Body of pancreas (tissue), 4 donors: ENCODE results near the gene DTYMK. TPM values are rescaled to one million over a fixed set of nuclear protein-coding genes. Genes with fewer than 3 reads are reported as not detected.

Experiments used
- ATAC-seq: fragments of 150-250 bp; one replicate; pipeline ENCODE4 v1.9.1; 2016
- DNase-seq, 4 donors: peaks; one replicate each; pipeline ENCODE4 v3.0.0-alpha.2; 2019
- H3K27ac ChIP-seq, 4 donors: fragments of 200-600 bp; sonication (generic); 1 replicate in 3 of 4; 2 replicates in 1 of 4; pipeline versions ENCODE4 v1.5.1 to v1.6.1; 2016 to 2019; ENCODE audit warnings: mild to moderate bottlenecking in 1 of 4, mixed read lengths in 1 of 4, moderate library complexity in 1 of 4
- H3K27me3 ChIP-seq, 2 donors: fragments of 200-600 bp; sonication (generic); one replicate each; pipeline ENCODE4 v1.6.0; 2016; ENCODE audit warnings: mild to moderate bottlenecking in 1 of 2
- H3K36me3 ChIP-seq, 2 donors: fragments of 200-600 bp; sonication (generic); replicated peaks in 1 of 2; 2 replicates each; pipeline ENCODE4 v1.5.1; 2016; ENCODE audit warnings: low read depth in 2 of 2; ENCODE audit not compliant: insufficient read depth in 1 of 2
- H3K4me1 ChIP-seq: fragments of 200-600 bp; sonication (generic); one replicate; pipeline ENCODE4 v1.6.0; 2016
- H3K4me3 ChIP-seq, 2 donors: fragments of 200-600 bp; sonication (generic); 1 replicate in 1 of 2; 2 replicates in 1 of 2; pipeline ENCODE4 v1.5.1; 2016 to 2019
- H3K9me3 ChIP-seq, 3 donors: fragments of 200-600 bp; sonication (generic); 1 replicate in 2 of 3; 2 replicates in 1 of 3; pipeline ENCODE4 v1.5.1; 2016
- POLR2A ChIP-seq, 3 donors: fragments of 450-650 bp; IDR thresholded peaks; one replicate each; pipeline ENCODE4 v1.6.1; 2016; ENCODE audit warnings: antibody characterized with exemption in 3 of 3, mild to moderate bottlenecking in 2 of 3
- WGBS, 2 donors: methylation state at CpG; one replicate each; pipeline ENCODE4 v1.1.5; 2017; 5-methylcytosine and 5-hydroxymethylcytosine counted together
- intact Hi-C: fragments of 100-400 bp; cut with DNase I; formaldehyde crosslinking; loops from one replicate; pipeline ENCODE4 v1.15.1; 2023
- total RNA-seq, 2 donors: library from RNA; depleted of rRNA; stranded (reverse); fragments of >200 nt; gene quantifications; one replicate each; pipeline ENCODE4 v1.1.0, GENCODE V29; 2016
- TF ChIP-seq, protein P1 (sequence below), 7 experiments: fragments of 450-650 bp in 4 of 7; fragments of 200-600 bp in 3 of 7; sonication (generic) in 3 of 7; IDR thresholded peaks; one replicate each; pipeline ENCODE4 v1.5.1; 2016 to 2019; ENCODE audit warnings: antibody characterized with exemption in 7 of 7

DTYMK gene
- total RNA-seq, 2 donors from 2014 or later = 5.7 to 12.5 TPM

DNA sequence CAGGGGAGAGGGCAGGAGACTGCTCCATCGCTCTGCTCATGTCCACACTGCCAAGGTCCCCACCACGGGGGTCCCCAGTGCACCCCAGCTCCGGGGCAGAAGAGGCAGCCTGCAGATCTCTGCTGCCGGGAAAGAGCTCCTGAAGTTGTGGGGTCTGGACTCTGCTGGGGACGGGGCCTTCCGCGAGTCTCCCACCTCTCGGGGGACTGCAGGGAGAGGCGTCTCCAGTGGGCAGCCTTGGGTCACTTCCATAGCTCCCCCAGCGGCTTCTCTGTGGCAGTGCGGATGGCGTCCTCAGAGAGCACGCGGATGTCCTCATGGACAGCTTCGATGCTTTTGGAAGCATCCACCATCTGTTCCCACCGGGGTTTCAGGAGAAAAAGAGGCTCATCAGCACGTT lies 10.7 kb downstream of the DTYMK start:
- WGBS, 2 donors = 83 to 100% methylated on average over 1 to 17 of the region's 17 CpGs
- no peaks in the 10 kb centered on the region for H3K27me3 ChIP-seq
- ATAC-seq = no peak
- no peaks in the 10 kb centered on the region for H3K9me3 ChIP-seq
- intact Hi-C loops = no loop called here
- no peaks in the 10 kb centered on the region for H3K4me1 ChIP-seq
- peaks cover 0 to 7% of the 10 kb centered on the region in 2 donors for H3K36me3 ChIP-seq
- H3K27ac ChIP-seq = no peak overlapping the region
- H3K4me3 ChIP-seq = no peak overlapping the region
- TF ChIP-seq, protein P1, sequence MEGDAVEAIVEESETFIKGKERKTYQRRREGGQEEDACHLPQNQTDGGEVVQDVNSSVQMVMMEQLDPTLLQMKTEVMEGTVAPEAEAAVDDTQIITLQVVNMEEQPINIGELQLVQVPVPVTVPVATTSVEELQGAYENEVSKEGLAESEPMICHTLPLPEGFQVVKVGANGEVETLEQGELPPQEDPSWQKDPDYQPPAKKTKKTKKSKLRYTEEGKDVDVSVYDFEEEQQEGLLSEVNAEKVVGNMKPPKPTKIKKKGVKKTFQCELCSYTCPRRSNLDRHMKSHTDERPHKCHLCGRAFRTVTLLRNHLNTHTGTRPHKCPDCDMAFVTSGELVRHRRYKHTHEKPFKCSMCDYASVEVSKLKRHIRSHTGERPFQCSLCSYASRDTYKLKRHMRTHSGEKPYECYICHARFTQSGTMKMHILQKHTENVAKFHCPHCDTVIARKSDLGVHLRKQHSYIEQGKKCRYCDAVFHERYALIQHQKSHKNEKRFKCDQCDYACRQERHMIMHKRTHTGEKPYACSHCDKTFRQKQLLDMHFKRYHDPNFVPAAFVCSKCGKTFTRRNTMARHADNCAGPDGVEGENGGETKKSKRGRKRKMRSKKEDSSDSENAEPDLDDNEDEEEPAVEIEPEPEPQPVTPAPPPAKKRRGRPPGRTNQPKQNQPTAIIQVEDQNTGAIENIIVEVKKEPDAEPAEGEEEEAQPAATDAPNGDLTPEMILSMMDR (IDR thresholded peaks at IDR 0.05) = no peak
- no peak for TF ChIP-seq POLR2A (IDR thresholded peaks at IDR 0.05)
- DNase-seq = no peak

DNA sequence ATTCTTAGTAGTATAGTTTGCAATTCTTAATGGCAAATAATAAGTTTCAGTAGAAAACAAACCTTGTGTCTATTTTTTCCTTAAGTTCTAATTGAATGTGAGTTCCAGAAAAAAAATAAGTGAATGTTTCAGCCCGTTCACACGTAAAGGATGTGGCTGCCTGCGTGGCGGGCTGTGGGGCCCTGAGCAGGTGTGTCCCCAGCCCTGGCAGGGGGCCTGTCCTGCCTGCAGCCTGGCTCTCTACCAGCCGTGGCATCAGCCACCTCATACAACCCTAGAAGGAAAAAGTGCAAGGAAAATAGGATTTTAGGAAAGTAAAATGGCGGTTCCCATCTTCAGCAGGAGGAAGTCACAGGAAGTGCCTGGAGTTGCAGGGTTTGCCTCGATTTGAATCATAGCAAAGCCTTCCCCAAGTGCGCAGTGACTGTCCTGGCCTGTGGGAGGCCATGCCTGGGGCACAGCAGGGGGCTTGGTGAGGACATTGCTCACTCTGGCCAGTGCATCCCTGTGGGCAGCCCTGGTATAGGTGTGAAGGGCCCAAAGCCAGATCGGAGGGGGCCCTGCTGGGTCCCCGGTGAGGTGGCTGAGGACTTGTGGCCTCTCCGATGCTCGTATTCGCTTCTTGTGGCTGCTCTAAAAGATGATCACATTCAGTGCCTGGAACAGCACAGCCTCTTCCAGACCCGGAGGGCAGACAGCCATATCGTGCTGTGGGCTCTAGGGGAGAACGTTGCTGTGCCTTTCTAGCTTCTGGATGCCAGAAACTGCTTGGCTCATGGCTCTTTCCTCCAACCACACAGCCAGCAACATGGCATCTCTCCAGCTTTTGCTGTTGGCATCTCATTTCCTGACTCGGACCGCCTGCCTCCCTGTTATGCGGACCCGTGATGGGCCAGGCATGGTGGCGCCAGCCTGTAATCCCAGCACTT lies 12.6 kb downstream of the DTYMK start:
- Histone ChIP-seq H3K36me3 (peaks cover 0 to 14% of the 10 kb centered on the region in 2 donors), H3K4me3 (no peak overlapping the region), H3K27ac (no peak overlapping the region), H3K4me1 (no peaks in the 10 kb centered on the region), H3K9me3 (no peaks in the 10 kb centered on the region), H3K27me3 (no peaks in the 10 kb centered on the region)
- TF ChIP-seq, protein P1 (IDR thresholded peaks at IDR 0.05) = no peak
- TF ChIP-seq POLR2A (IDR thresholded peaks at IDR 0.05) = no peak
- WGBS, 2 donors = 87% methylated on average over 14 to 20 of the region's 21 CpGs
- DNase-seq (no peak), ATAC-seq (no peak)
- intact Hi-C loops = no loop called here

DNA sequence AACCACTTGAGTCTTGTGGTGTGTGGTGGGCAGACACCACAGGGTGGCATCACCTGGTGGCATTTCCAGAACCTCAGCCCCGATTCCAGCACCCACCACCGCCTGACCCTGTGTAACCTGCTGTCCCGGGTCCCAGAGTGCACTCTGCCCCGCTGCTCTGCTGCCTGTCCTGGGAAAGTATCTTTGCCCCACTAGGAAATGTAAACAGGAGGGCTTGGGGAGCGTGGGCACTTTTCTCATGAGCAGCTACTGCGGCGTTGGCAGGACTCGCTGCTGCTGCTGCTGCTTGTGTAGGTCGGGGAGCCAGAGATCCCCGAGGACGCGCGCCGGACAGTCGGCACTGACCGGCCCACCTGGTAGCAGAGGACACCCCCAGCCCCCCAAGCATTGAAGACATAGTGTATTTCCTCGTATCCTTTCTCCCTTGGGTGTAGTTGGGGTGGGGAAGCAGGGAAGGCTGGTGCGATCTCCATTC lies 13.4 kb downstream of the DTYMK start:
- no peak for ATAC-seq
- WGBS, 2 donors = 91 to 93% methylated on average over 10 to 18 of the region's 18 CpGs

DNA sequence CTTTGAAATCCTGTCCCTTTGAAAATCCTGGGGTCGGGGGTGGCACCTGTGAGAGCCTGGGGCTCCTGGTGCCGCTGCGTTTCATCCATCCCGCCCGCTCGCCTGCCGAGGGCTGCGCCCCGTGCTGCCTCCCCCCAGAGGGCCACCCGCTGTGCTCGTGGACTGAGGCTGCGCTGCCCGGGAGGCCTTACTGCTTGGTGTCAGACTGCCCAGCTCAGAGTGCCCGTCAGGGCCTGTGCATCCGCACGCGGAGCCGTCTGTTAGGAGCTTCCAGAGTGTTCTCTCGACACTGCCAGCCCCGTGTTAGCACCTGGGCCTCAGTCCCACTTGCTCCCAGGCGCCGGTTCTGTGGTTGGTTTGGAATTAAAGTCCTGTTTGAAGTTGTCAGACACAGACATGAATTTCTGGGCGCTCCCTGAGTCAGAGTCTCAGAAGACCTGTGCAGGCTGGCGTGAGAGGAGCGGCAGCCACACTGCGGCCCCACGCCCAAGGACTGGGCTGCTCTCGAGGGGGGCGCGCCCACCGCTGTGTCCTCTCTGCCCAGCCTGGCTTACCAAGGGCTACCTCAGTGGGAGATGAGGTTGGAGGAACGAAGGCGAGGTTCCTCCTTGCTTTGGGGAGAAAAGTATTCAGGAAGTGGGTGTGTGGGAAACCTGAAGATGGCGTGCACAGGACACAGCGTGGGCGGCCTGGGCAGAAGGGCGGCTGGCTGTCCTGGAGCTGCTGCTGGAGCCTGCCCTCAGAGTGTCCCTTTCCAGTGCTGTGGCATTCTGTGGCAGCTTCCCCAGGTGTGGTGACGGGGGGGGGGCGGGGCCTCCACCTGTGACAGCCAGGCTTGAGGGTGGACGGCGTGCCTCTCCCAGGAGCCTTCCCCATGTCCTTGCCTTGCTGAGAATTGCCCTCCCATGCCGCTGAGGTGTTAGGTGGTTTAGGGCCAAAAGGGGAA lies 14.1 kb downstream of the DTYMK start:
- H3K27me3 ChIP-seq = no peaks in the 10 kb centered on the region
- 89 to 92% methylated on average over 8 to 41 of the region's 42 CpGs for WGBS, 2 donors
- intact Hi-C loops = no loop called here
- no peak for TF ChIP-seq POLR2A (IDR thresholded peaks at IDR 0.05)
- TF ChIP-seq, protein P1 (IDR thresholded peaks at IDR 0.05) = no peak
- DNase-seq = no peak
- ATAC-seq = no peak
- no peak overlapping the region for H3K27ac ChIP-seq
- no peaks in the 10 kb centered on the region for H3K4me1 ChIP-seq
- H3K36me3 ChIP-seq = peaks cover 6 to 24% of the 10 kb centered on the region in 2 donors
- no peak overlapping the region for H3K4me3 ChIP-seq
- no peaks in the 10 kb centered on the region for H3K9me3 ChIP-seq

More for the DNA sequence above, 13.4 kb downstream of the DTYMK start:
- H3K27me3 ChIP-seq = no peaks in the 10 kb centered on the region
- peaks cover 0 to 19% of the 10 kb centered on the region in 2 donors for H3K36me3 ChIP-seq
- H3K4me1 ChIP-seq = no peaks in the 10 kb centered on the region
- no peak for TF ChIP-seq POLR2A (IDR thresholded peaks at IDR 0.05)
- TF ChIP-seq, protein P1 (IDR thresholded peaks at IDR 0.05) = no peak
- DNase-seq = no peak
- no peak overlapping the region for H3K27ac ChIP-seq
- no peaks in the 10 kb centered on the region for H3K9me3 ChIP-seq
- H3K4me3 ChIP-seq = no peak overlapping the region
- intact Hi-C loops = no loop called here
